NCI-H82 treated with DMSO at 0.1 percent for 48 hours (cell line): ENCODE results near the gene UBE2C.
"Not testable (repeated sequence)": the region's sequence is repeated elsewhere in the genome, so short reads cannot be mapped to it uniquely, and the experiment has no call there.

Experiments
- DNase-seq: peaks from one replicate; lab custom pipeline; 2025; ENCODE audit not compliant: unreplicated experiment; lab: John Stamatoyannopoulos, UW

UBE2C gene

DNA sequence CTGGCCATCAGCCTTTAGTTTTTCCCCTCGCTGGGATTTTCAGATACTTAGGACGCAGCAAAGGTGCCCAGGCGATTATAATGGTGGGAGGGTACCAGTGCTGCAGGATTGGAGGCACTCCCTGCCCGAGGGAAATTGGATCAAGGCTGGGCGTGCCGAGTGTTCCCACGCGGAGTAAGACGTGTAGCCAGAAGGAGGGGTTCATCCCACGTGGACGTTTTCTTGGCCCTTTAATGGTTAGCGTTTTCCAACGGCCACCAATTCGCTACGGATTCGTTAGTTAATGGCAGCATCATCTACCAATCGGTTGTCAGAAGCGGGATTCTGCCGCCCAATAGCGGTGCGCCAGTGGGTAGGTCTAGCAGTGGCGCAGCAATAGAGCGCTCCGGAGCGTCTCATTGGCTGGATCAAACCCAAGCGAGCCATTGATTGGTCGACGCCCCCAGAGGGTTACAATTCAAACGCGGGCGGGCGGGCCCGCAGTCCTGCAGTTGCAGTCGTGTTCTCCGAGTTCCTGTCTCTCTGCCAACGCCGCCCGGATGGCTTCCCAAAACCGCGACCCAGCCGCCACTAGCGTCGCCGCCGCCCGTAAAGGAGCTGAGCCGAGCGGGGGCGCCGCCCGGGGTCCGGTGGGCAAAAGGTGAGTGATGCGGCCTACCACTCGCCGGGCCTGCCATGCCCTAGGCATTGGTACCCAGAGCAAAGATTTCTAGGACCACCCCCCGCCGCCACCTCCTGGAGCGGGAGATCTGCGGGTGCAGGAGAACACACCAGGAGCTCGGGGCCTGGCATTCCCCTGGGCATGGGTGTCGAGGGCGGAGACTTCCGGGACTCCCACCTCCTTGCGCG is at the start of gene UBE2C:
Gene UBE2C, plus strand, starts transcription at position 488 of the 849 bp plus-strand sequence. Its CDS starts 52 bp downstream, at position 540.
- DNase-seq: peak; percentile 100

DNA sequence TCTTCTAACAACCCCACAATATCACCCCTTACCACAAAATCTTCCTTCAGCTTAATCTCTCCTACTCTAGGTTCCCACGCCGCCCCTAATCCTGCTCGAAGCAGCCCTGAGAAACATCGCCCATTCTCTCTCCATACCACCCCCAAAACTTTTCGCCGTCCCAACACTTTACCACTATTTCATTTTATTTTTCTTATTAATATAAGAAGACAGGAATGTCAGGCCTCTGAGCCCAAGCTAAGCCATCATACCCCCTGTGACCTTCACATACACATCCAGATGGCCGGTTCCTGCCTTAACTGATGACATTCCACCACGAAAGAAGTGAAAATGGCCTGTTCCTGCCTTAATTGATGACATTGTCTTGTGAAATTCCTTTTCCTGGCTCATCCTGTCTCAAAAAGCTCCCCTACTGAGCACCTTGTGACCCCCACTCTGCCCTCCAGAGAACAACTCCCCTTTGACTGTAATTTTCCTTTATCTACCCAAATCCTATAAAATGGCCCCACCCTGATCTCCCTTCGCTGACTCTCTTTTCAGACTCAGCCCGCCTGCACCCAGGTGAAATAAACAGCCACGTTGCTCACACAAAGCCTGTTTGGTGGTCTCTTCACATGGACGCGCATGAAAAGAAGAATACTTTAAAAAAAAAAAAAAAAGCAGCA is 47.7 kb upstream of the UBE2C start:
- not testable (repeated sequence) for DNase-seq

DNA sequence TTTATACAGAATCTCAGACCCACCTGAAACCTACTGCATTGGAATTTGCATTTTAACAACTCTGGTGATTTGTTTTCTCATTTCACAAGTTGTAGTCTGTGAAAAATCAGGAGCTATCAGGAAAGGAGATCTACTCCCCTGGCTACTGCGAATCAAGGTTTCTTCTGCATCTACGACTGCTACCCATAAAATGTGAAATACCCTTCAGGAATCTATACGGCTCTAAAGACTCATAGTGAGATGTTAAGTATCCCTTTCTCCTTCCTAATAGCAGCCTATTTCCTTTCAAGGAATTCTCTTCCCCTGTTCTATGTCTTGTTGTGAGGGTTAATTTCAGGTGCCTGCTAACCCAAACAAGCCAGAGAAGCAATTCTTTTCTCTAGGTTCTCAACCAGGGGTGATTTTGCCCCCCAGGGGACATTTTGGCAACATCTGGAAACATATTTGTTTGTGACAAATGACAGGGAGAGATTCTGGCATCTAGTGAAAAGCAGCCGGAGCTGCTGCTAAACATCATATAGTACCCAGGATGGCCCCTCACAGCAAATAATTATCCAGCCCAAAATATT is 47.1 kb upstream of the UBE2C start:
- DNase-seq: no peak

DNA sequence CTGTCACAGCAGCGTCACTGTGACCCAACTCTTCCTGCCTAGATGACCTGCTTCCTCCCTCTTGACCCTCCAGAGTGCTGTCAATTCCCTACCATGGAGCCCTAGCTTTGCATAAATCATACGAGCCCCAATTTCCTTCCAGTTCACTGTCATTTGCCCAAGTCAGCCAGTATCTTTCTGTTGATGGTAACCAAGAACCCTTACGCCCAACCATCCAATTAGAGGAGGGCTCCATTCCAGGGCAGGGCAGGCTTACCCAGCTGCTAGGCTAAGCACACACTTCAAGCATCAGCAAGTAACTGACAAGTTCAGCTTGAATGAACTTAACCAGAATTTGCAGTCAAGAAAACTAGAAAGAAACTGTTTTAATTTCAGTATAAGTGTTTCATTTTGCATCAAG is 46.5 kb upstream of the UBE2C start:
- DNase-seq: no peak

GRCh38 chr20:45768479-45768878 is 44.0 kb upstream of the UBE2C start:
- DNase-seq: no peak

GRCh38 chr20:45771182-45771759 is 41.2 kb upstream of the UBE2C start:
- DNase-seq: peak; percentile 92

GRCh38 chr20:45772693-45773092 is 39.8 kb upstream of the UBE2C start:
- DNase-seq: no peak

DNA sequence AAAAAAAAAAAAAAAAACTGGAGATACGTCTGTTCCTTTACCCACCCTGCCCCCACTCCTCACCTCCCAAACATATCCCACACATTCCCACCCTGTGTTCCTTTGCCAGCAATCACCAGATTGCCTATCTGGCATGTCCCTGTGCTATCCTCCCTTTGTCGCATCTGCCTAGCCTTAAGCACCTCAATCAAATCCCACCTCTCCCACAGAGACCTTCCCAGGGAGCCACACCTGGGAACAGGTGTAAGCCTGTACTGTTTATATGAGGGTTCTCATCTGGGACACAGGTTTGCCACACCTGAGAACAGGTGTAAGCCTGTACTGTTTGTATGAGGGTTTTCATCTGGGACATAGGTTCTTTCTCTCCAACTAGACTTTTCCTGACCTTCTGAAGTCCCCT is 37.5 kb upstream of the UBE2C start:
- DNase-seq: no peak

- DNase-seq: no peak
Observed at GRCh38 chr20:45775411-45775810, 37.0 kb upstream of the UBE2C start.

DNA sequence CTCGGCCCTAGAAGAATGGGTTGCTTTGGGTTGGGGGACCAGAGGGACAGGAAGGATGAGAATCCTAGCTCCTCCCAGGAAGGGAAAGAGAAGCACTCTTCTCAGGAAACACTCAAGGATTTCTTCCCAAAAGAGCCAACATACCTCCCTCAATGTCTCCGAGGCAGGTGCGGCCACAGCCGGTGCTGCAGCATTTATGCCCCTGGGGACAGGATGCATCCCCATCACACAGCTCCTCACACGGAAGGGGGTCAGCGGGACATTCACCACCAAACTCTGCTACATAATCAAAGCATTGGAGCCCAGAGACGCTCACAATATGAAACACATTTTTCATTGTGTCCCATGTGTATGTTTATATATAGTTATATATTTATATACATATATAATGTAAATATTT is 35.5 kb upstream of the UBE2C start:
- no peak for DNase-seq

DNA sequence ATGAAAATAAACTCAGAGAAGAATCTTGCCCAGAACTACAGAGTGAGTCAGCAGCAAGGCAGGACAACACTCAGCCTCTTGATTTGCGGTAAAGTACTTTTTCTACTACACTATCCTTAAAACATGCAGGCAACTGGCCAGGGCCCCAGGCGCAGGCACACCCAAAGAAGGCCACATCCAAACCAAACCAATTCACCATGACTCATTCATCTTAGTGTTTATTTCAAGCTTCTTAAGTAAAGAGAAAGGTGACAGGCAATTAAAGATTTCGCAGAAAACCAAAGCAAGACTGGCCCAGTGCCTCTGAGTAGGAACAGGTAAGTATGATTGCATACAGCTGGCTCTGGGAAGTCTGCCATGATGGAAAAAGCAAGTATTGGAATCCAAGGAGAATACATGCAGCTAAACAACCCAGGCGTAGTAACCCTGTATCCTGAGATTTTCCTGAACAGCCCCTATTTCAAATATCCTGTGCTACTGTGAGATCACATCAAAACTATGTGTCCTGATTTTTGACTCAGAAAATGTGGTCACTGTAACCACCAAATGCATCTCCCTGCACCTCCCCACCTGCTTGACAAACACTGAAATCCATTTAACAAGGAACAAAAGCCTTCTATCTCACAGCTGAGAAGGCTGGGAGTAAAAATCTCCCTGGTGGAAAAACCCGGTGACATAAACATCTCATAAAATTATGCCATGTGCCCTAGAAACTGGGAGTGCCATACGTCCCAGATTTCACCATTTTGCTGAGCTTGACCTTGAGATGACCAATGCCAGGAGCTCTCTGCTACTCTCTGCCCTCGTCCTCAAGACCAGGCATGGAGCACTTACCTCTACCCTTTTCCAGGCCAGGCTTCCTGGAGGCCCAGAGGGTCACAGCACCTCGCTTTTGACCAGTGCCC is 33.2 kb upstream of the UBE2C start:
- DNase-seq: no peak

GRCh38 chr20:45780159-45780558 is 32.3 kb upstream of the UBE2C start:
- DNase-seq: no peak

DNA sequence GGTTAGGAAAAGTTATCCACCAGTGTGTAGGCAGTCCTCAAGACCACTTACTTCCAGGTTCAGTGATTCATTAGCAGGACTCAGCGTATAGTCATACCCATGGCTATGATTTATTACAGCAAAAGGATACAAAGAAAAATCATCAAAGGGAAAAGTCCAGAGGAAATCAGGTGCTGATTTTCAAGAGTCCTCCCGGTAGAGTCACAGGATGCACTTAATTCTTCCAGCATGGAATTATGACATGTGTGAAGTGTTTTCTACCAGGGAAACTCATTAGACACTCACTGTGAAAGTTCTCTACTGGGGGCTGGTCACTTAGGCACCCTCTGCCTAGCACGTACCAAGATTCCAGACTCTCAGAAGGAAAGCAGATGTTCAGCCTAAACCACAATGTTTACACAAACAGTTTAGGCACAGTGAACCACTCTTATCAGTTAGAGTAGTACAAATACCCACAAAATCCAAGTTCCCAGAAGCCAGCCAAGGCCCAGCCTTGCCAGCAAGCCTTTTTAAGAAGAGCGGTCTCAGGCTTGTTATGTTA is 31.0 kb upstream of the UBE2C start:
- DNase-seq: no peak

GRCh38 chr20:45782890-45783289 is 29.6 kb upstream of the UBE2C start:
- DNase-seq: no peak

- no peak for DNase-seq
Observed at GRCh38 chr20:45783656-45784294, 28.7 kb upstream of the UBE2C start.

DNA sequence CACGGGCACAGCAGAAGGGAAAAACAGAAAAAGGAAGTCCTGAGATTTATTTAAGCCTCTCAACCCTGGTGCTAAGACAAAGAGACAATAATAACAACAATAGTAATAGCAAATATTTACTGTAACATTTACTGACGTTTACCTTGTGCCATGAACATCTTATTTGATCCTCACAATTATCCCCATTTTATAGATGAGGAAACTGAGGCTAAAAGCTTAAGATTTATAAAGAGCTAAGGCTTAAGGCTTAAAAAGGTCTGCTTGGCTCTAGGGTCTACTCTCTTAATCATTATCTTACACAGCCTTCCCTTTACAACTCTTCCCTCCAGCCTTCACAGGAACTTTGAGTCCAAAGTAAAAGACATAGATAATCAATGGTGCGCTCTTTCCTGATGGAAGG is 24.1 kb upstream of the UBE2C start:
- DNase-seq: no peak

DNA sequence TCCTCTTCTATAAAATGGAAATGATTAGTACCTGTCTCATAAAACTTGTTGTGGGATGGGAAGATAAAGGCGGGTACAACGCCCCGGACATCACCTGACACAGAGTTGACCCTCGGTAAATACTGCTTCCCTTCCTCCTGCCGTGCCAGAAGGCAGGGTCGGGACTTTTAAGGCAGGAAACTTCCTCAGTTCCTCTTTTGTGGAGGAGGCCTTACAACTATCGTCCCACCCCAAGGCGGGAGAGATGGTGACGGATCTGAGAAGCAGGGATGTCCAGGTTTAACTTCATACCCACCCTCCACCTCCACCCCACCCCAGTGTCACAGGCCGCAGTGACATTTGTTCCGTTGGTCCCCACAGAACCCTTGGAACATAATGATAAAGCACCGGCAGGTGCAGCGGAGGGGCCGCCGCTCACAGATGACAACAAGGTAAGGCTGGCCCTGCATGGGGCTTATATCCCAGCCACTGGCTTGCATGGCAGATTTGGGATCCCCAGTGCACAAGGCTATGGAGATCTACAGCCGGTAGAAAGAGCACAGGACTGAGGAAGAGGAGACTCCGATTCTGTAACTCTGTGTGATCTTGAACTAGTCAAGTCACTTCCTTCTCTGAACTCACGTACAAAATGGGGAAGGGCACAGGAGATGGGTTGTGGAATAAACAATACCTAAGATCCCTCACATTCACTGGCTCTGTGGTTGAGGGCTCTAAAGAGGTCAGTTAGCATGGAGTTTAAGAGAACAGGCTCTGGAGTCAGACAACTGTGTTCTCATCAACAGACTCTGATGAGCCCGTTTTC is 19.9 kb upstream of the UBE2C start:
- DNase-seq: no peak

DNA sequence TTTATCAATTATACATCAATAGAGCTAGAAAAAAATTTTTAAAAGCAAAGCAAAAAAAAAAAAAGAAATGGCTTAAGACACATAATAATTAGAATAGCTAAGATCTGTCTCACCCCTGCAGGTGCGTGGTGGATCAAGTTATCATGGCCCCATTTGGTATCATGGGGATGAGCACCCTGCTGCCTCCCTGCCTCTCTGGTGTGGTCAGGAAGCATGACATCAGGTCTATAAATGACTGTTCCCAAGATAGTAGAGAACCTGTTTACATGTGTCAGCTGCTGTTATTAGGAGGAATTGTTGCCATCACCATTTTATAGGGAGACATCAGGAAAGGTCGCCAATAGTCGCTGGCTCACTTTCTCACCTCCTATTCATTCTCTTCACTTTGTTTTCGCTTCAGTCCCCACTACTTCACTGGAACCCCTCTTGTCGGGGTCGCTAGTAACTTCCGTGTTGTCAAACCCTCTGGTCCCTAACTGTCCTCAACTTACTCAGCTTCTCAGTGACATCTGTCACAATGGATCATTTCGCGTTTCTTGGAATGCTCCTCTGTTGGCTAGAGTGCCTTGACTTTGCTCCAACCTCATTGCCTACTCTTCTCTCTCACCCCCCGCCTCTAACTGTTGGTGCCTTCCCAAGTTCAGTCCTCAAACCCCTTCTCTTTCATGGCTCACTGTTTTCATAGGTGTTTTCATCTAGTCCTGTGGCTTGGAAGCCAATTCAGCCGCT is 15.9 kb upstream of the UBE2C start:
- no peak for DNase-seq
